GM21786 (cell line): ENCODE data around the gene DDX24.

Experiments used
- ATAC-seq: cut with Tn5 transposase; IDR thresholded peaks from one replicate; pipeline ENCODE4 v1.9.1; 2021; ENCODE audit not compliant: unreplicated experiment

DDX24 gene

GRCh38 chr14:94049625-94050023 is 31.4 kb downstream of the DDX24 start:
- ATAC-seq, result no peak

GRCh38 chr14:94048691-94049624 is 32.0 kb downstream of the DDX24 start:
- ATAC-seq, result no peak

- ATAC-seq, result no peak
Measured at GRCh38 chr14:94047581-94047980, 33.4 kb downstream of the DDX24 start.

GRCh38 chr14:94046696-94047250 is 34.2 kb downstream of the DDX24 start:
- no peak for ATAC-seq

- no peak for ATAC-seq
Measured at GRCh38 chr14:94045563-94046345, 35.2 kb downstream of the DDX24 start.

- no peak for ATAC-seq
Measured at GRCh38 chr14:94045101-94045500, 35.9 kb downstream of the DDX24 start.

GRCh38 chr14:94044476-94045091 is 36.4 kb downstream of the DDX24 start:
- no peak for ATAC-seq

GRCh38 chr14:94043756-94044475 is 37.1 kb downstream of the DDX24 start:
- no peak for ATAC-seq

GRCh38 chr14:94043111-94043755 is 37.8 kb downstream of the DDX24 start:
- ATAC-seq, result no peak

- no peak for ATAC-seq
Measured at GRCh38 chr14:94042433-94043091, 38.4 kb downstream of the DDX24 start.

- ATAC-seq, result no peak
Measured at GRCh38 chr14:94041551-94042346, 39.3 kb downstream of the DDX24 start.

- no peak for ATAC-seq
Measured at GRCh38 chr14:94040796-94041195, 40.2 kb downstream of the DDX24 start.

GRCh38 chr14:94040247-94040646 is 40.8 kb downstream of the DDX24 start:
- ATAC-seq, result no peak

GRCh38 chr14:94038921-94039629 is 41.9 kb downstream of the DDX24 start:
- ATAC-seq, result no peak

GRCh38 chr14:94038510-94038909 is 42.5 kb downstream of the DDX24 start:
- ATAC-seq, result no peak

- ATAC-seq, result no peak
Measured at GRCh38 chr14:94037954-94038353, 43.0 kb downstream of the DDX24 start.

- ATAC-seq, result peak; percentile 93
Measured at GRCh38 chr14:94036313-94037167, 44.5 kb downstream of the DDX24 start.
